H1 (cell line): ENCODE data around the gene C11orf71.

ENCODE experiments used
- BACH1 ChIP-seq: IDR thresholded peaks from 2 replicates; pipeline ENCODE4 v1.6.1; 2012; ENCODE audit warnings: low read length, improper control_type of control experiment
- JUND ChIP-seq: IDR thresholded peaks from 2 replicates; pipeline ENCODE4 v1.6.1; 2011; ENCODE audit warnings: mild to moderate bottlenecking, improper control_type of control experiment, low read length

DNA sequence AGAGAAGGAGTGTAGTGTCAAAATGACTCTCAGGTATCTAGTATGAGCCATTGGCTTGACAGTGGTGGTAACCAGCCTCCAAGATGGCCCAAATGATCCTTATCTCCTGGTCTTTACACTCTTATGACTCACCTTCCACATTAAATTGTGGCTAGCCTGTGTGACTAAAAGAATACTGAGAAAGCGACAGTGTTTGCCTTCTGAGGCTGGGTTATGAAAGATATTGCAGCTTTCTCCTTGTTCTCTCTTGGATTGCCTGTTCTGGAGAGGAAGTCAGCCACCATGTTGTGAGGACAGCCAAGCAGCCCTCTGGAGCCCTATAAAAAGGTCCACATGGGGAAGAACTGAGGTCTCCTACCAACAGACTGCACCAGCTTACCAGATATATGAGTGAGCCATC, 15.8 kb downstream of the C11orf71 start:
- no peak for TF ChIP-seq JUND
- no peak for TF ChIP-seq BACH1
